GM12872 (cell line): ENCODE data around the gene SLC6A12.

ENCODE experiments used
- TF ChIP-seq, protein P1 (sequence below): IDR thresholded peaks from 3 replicates; pipeline ENCODE4 v1.5.1; 2011; ENCODE audit warnings: low read depth, mild to moderate bottlenecking, low read length, moderate library complexity; ENCODE audit not compliant: insufficient read depth

SLC6A12 gene

DNA sequence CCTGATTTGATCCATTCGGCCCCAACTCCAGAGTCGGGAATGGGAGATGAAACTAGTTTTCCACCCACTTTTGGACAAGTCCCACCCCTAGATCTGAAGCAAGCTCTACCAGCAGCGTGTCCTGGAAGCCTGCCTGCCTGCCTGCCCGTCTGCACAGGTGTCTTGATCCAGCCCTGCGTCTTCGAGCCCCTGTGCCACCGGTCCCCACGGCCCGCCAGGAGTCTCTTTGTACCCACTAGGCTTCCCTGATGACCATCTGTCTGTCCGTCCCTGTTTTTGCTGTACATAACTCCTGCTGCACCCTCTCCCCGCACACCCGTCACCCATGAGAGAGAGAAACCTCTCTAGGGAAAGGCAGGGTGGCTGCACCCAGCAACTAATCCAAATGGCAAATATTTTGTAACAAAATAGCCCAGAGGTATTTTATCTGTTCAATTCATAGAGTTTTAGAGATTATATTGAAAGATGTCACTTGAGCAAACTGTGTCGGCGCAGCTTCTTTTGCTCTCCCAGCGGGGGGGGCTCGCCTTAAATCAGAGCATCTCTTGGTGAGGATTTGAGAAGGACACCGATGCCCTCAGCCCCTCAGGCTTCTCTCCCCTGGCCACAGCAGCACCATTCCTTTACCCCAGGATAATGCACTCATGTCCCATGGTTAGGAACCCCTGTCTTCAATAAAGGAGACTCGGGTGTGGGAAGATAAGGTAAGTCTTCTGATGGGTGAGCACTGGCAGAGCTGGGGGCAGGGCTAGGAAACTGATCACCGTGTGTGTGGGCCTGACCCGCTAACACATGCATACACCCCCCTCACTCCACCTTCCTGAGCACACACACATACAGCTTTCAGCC, 35.8 kb downstream of the SLC6A12 start:
- TF ChIP-seq, protein P1, sequence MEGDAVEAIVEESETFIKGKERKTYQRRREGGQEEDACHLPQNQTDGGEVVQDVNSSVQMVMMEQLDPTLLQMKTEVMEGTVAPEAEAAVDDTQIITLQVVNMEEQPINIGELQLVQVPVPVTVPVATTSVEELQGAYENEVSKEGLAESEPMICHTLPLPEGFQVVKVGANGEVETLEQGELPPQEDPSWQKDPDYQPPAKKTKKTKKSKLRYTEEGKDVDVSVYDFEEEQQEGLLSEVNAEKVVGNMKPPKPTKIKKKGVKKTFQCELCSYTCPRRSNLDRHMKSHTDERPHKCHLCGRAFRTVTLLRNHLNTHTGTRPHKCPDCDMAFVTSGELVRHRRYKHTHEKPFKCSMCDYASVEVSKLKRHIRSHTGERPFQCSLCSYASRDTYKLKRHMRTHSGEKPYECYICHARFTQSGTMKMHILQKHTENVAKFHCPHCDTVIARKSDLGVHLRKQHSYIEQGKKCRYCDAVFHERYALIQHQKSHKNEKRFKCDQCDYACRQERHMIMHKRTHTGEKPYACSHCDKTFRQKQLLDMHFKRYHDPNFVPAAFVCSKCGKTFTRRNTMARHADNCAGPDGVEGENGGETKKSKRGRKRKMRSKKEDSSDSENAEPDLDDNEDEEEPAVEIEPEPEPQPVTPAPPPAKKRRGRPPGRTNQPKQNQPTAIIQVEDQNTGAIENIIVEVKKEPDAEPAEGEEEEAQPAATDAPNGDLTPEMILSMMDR: no peak

DNA sequence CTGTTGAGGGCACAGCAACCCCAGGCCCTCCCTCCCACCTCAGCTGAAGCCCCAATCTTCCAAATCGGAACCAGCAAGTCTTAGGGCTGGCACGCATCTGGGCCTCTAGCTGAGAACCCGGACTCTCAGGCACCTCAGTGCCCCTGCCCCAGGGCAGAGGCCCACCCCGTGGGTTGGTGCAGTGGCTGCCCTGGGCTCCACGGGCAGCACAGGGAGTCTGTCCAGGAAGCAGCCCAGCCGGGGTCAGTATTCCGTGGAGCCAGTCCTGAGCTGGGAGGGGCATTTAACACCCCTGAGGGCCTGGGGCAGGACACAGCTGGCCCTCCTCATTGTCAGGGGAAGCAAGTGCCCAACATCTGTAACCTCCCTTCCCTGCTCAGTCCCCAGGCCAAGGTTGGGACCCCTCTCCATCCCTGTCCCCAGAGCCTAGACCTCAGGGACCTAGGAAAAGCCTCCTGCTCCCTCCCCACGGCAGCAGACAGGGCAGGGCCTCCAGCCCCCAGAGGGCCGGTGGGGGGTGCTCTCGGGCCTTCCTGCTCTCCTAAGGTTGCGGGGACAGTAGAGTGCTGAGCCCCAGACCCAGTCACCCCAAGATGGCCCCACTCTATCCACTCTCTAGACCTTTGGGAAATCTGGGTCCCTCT, 36.5 kb downstream of the SLC6A12 start:
- TF ChIP-seq, protein P1: no peak

DNA sequence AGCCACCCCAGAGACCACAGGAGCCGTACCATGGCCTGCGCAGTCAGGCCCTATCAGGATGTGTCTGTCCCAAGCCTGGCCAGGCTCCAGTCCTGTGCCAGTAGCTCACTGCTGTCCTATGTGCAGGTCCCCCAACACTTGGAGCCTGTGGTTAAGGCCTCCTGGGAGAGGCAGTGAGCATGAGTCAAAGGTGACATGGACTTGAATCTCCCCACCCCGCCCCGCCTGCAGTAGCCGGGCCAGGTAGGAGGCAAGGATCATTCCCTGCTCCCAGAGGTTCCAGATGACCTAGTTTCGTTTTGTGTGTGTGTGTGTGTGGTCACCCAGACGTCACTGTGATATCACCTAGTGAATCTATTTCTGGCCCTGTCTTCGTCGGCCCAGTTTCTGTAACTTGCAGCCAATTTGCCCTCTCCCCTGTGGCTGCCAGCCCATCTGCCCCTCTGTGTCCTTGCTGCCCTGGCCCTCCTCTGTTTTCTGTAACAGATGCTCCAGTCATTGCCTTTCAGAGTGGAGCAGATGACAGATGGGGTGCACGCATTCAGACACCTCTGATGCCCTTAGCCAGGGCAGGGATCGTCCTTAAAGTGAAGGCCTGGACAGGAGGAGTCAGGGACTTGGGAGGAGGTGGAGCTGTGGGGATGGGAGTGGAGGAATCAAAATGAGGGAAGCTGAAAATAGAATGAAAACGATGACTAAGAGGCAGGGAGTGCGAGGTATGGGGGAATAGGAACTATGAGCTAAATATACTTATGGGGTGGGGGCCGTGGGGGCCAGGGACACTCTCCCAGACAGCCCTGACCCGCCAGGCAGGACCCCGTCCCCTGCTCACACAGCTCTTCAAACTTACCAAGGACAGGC, 37.4 kb downstream of the SLC6A12 start:
- TF ChIP-seq, protein P1: no peak

DNA sequence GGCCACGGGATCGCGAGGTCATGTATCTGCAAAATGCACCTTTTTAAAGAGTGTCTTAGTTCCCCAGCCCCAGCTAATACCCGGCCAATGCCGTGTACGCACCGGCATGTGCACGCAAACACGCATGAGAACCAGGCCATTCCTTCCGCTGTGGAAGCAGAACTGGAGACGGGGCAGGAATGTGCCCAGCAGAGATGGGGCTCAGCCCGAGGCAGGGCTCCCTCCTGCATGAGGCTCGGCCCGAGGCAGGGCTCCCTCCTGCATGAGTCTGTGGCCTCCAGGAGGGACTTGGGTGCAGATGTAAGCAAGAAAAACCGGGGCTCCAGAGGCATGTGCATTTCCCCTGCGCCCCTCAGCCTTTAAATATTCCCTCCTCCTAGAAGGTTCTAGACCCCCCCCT, 38.2 kb downstream of the SLC6A12 start:
- TF ChIP-seq, protein P1: no peak

DNA sequence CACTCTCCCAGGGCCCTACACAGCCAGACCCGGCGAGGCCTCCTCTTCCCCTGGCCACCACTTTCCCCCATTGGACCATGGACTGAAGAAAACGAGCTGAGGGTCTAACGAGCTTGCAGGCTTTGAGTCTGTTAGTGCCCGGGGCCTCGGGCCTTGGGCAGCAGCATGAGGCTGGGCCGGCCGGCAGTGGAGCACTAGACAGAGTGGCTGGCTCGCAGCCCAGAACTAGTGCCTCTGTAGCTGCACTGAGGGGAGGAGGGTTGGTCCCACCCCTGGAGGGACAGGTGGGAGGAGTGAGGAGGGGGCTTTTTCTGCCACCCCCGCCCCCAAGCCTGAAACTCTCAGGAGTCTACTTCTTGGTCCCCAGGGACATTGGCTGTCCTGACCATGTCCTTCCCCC, 38.7 kb downstream of the SLC6A12 start:
- TF ChIP-seq, protein P1: no peak

DNA sequence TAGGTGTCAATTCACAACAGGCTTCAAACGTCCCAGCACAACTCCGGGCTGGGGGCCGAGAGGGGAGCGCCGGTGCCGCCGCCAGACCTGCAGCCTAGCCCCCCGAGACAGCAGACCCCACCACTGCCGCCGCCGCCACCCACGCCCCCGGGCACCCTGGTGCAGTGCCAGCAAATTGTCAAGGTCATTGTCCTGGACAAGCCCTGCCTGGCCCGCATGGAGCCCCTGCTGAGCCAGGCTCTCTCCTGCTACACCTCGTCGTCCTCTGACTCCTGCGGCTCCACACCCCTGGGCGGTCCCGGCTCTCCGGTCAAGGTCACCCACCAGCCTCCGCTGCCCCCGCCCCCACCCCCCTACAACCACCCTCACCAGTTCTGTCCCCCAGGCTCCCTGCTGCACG, 39.4 kb downstream of the SLC6A12 start:
- TF ChIP-seq, protein P1: no peak

DNA sequence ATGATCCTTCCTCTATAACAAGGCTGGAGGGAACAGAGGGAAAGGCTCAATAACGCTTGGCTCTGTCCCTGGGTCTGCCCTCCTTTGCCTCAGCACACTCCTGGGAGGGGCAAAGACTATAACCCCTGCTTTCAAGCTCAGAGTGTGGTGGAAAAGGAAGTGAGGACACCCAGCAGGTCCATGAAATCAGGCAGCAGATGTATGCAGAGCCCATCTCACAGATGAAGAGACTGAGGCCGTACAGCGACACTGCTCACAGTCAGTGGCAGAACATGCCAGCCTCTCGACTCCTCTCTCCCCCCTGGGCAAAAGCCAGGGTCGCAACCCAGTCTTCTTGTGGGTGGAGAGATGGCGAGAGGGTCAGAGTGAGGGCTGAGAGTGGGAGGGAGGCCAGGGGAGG, 39.8 kb downstream of the SLC6A12 start:
- TF ChIP-seq, protein P1: no peak
